GM12878 (cell line): ENCODE data around the gene ENOX2. TPM values are rescaled to one million over a fixed set of nuclear protein-coding genes. Genes with fewer than 3 reads are reported as not detected.

Experiments
- ATAC-seq: fragments of 200-7000 bp; cut with Tn5 transposase; 3 replicates; pipeline ENCODE4 v1.9.1; 2020; ENCODE audit warnings: mild to moderate bottlenecking, moderate library complexity
- BruUV-seq: library from RNA; stranded (reverse); fragments of 400-500 nt; replicated peaks from 2 replicates; lab custom pipeline; 2021; lab: Mats Ljungman, UMichigan
- CTCF ChIA-PET: fragments of 300-600 bp; sonication (Branson Sonifier 250); formaldehyde crosslinking; extraction: SDS; loops from one replicate; lab custom pipeline; 2021; ENCODE audit warnings: inconsistent platforms; lab: Yijun Ruan, JAX
- POLR2A ChIA-PET: fragments of 350-600 bp; formaldehyde crosslinking; extraction: SDS; loops from one replicate; lab custom pipeline; 2021; ENCODE audit warnings: inconsistent platforms; lab: Charles Lee
- RAD21 ChIA-PET: fragments of 300-600 bp; sonication (Branson Sonifier 250); formaldehyde crosslinking; loops from one replicate; lab custom pipeline; 2023; ENCODE audit warnings: antibody characterized with exemption; ENCODE audit not compliant: unreplicated experiment; lab: Charles Lee
- SMC1A ChIA-PET: fragments of 300-600 bp; sonication (Branson Sonifier 250); formaldehyde crosslinking; loops from one replicate; lab custom pipeline; 2023; ENCODE audit not compliant: unreplicated experiment, uncharacterized antibody; lab: Charles Lee
- DNase-seq: peaks from one replicate; pipeline ENCODE4 v3.0.0-alpha.2; 2011; ENCODE audit warnings: low read depth, low spot score
- FAIRE-seq: peaks from 3 replicates; lab custom pipeline; 2011; peaks lifted over from hg19 to GRCh38; lab: Jason Lieb, UNC
- H2AFZ ChIP-seq: 2 replicates; pipeline ENCODE4 v1.6.0; 2011; ENCODE audit warnings: low read depth, low read length, control low read depth; ENCODE audit not compliant: control insufficient read depth
- H3K27ac ChIP-seq: 2 replicates; pipeline ENCODE4 v1.5.1; 2011; ENCODE audit warnings: control low read depth; ENCODE audit not compliant: control insufficient read depth, insufficient read depth
- H3K27me3 ChIP-seq, 2 experiments: replicated peaks in 1 of 2; 2 replicates each; pipeline versions ENCODE4 v1.6.0 to v1.6.1; 2011; ENCODE audit warnings: low read length in 1 of 2; ENCODE audit not compliant: control insufficient read depth in 2 of 2, insufficient read depth in 2 of 2
- H3K36me3 ChIP-seq, 2 experiments: 2 replicates each; pipeline ENCODE4 v1.5.1; 2011; ENCODE audit warnings: low read length in 1 of 2; ENCODE audit not compliant: control insufficient read depth in 2 of 2, insufficient read depth in 2 of 2
- H3K4me1 ChIP-seq: 2 replicates; pipeline ENCODE4 v1.6.1; 2011; ENCODE audit warnings: mild to moderate bottlenecking, low read length, moderate library complexity, mixed read lengths; ENCODE audit not compliant: control insufficient read depth, insufficient read depth
- H3K4me2 ChIP-seq: 2 replicates; pipeline ENCODE4 v1.6.0; 2011; ENCODE audit warnings: control low read depth; ENCODE audit not compliant: control insufficient read depth, insufficient read depth
- H3K4me3 ChIP-seq: fragments of 200-600 bp; sonication (generic); 2 replicates; pipeline ENCODE4 v1.5.1; 2016
- H3K79me2 ChIP-seq: 2 replicates; pipeline ENCODE4 v1.6.0; 2011; ENCODE audit warnings: low read length; ENCODE audit not compliant: control insufficient read depth, insufficient read depth
- H3K9ac ChIP-seq: 2 replicates; pipeline ENCODE4 v1.8.0; 2011; ENCODE audit warnings: low read length, control low read depth, mixed read lengths; ENCODE audit not compliant: control insufficient read depth, insufficient read depth
- H3K9me3 ChIP-seq: replicated peaks from 3 replicates; pipeline ENCODE4 v1.5.1; 2011; ENCODE audit warnings: mild to moderate bottlenecking, low read length; ENCODE audit not compliant: control insufficient read depth, insufficient read depth
- H4K20me1 ChIP-seq: 2 replicates; pipeline ENCODE4 v1.6.0; 2011; ENCODE audit not compliant: control insufficient read depth, insufficient read depth
- ATF2 ChIP-seq: IDR thresholded peaks from 2 replicates; pipeline ENCODE4 v1.6.1; 2012; ENCODE audit warnings: low read length, inconsistent platforms
- BRCA1 ChIP-seq: IDR thresholded peaks from 2 replicates; pipeline ENCODE4 v1.6.1; 2011; ENCODE audit warnings: low read depth, low read length, improper control_type of control experiment
- E2F4 ChIP-seq: IDR thresholded peaks from 2 replicates; pipeline ENCODE4 v1.6.1; 2012; ENCODE audit warnings: low read depth, low read length, improper control_type of control experiment
- GABPA ChIP-seq: IDR thresholded peaks from 2 replicates; pipeline ENCODE4 v1.6.1; 2014; ENCODE audit warnings: antibody characterized with exemption, low read depth, mild to moderate bottlenecking, inconsistent platforms
- JUND ChIP-seq: IDR thresholded peaks from 2 replicates; pipeline ENCODE4 v1.6.1; 2012; ENCODE audit warnings: low read depth, mild to moderate bottlenecking, low read length, improper control_type of control experiment, moderate library complexity
- KDM1A ChIP-seq: fragments of 200-600 bp; sonication (generic); IDR thresholded peaks from 2 replicates; pipeline ENCODE4 v1.6.1; 2016; ENCODE audit warnings: borderline replicate concordance
- MAX ChIP-seq: IDR thresholded peaks from 2 replicates; pipeline ENCODE4 v1.6.1; 2012; ENCODE audit warnings: low read depth, low read length, improper control_type of control experiment
- MTA2 ChIP-seq: fragments of 450-650 bp; IDR thresholded peaks from 2 replicates; pipeline ENCODE4 v1.6.1; 2016; ENCODE audit warnings: low read depth, mild to moderate bottlenecking, moderate library complexity
- POU2F2 ChIP-seq: IDR thresholded peaks from 3 replicates; pipeline ENCODE4 v1.6.1; 2011; ENCODE audit warnings: low read depth, mild to moderate bottlenecking, low read length, borderline replicate concordance
- RBBP5 ChIP-seq: fragments of 200-600 bp; sonication (generic); conservative IDR thresholded peaks from 2 replicates; pipeline ENCODE4 v1.6.1; 2016
- SUPT20H ChIP-seq: IDR thresholded peaks from 2 replicates; pipeline ENCODE4 v1.6.1; 2011; ENCODE audit warnings: low read depth, mild to moderate bottlenecking, low read length, moderate library complexity, borderline replicate concordance; ENCODE audit not compliant: control insufficient read depth
- YBX1 ChIP-seq: fragments of 450-650 bp; IDR thresholded peaks from 2 replicates; pipeline ENCODE4 v1.6.1; 2016; ENCODE audit warnings: antibody characterized with exemption
- ZNF274 ChIP-seq: IDR thresholded peaks from one replicate; pipeline ENCODE4 v1.8.0; 2011; ENCODE audit not compliant: insufficient read length, insufficient read depth
- ZNF384 ChIP-seq: IDR thresholded peaks from 2 replicates; pipeline ENCODE4 v1.6.1; 2012; ENCODE audit warnings: low read depth, mild to moderate bottlenecking, low read length, improper control_type of control experiment, borderline replicate concordance
- WGBS: methylation state at CpG from one replicate; pipeline ENCODE4 v1.1.6; 2016; ENCODE audit warnings: low lambda C conversion rate; ENCODE audit not compliant: insufficient replicate concordance, insufficient coverage; ENCODE audit errors: missing lambda C conversion rate; 5-methylcytosine and 5-hydroxymethylcytosine counted together
- in situ Hi-C: fragments of 300-500 bp; cut with MboI; formaldehyde crosslinking; loops from 9 replicates; pipeline ENCODE4 v1.14.3; 2018; ENCODE audit warnings: mixed read lengths
- intact Hi-C: fragments of 100-400 bp; cut with micrococcal nuclease; formaldehyde crosslinking; loops from one replicate; pipeline ENCODE4 v1.14.2; 2022; ENCODE audit not compliant: unreplicated experiment
- polyA plus RNA-seq, 11 experiments: library from polyadenylated mRNA; depleted of rRNA in 4 of 11; unstranded in 6 of 11; stranded (reverse) in 5 of 11; fragments of >200 nt; fragmentation: Nextera tagmentation in 4 of 11; fragmentation: Illumina TruSeq in 1 of 11; extraction: Ambion mirVana in 4 of 11; extraction: Trizol in 1 of 11; gene quantifications; 1 replicate in 1 of 11; 2 replicates in 10 of 11; pipeline versions ENCODE4 v1.2.1 to v1.2.3, GENCODE V29; 2011 to 2016; ENCODE audit warnings: inconsistent platforms in 2 of 11, missing spikeins in 2 of 11, low read depth in 1 of 11
- total RNA-seq, 4 experiments: library from RNA; depleted of rRNA in 3 of 4; stranded (reverse); fragments of >200 nt in 3 of 4; fragmentation: Illumina TruSeq in 1 of 4; extraction: Trizol in 1 of 4; gene quantifications; 2 replicates each; pipeline versions ENCODE4 v1.2.1 to v1.2.3, GENCODE V29; 2013 to 2021
- TF ChIP-seq, protein P1 (sequence below): IDR thresholded peaks from 2 replicates; pipeline ENCODE4 v1.6.1; 2012; ENCODE audit warnings: low read depth, low read length, improper control_type of control experiment

ENOX2 gene
- total and polyA plus RNA-seq, 10 of the 15 experiments (the other 5 are each of a cell fraction or from before 2014, with no cell fraction given): 3.2 to 13.0 (median 7.7) TPM

DNA sequence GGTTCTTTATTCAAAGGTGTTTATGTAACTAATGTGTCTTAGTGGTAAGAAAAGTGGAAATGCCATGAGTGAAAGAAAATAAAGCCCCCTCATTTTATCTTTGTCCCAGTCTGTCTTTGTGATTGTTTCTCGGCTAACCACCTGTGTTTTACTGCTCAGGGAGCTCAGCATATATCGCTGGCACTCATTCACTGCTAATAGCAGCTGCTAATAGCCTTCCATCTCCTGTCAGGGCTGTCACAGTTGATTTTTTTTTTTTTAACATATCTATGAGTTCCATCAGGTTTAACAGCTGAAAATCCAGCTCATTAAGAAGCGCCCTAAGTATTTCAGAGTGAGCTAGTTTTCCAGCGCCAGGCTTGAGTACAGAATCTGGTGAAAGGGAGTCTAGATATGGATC is 295.6 kb downstream of the ENOX2 start:
- in situ Hi-C loops: no loop called here
- TF ChIP-seq KDM1A: no peak
- no peak for TF ChIP-seq SUPT20H
- no peak for TF ChIP-seq ATF2
- no peak for TF ChIP-seq MTA2
- TF ChIP-seq E2F4: no peak
- TF ChIP-seq ZNF384: no peak
- no peak for TF ChIP-seq RBBP5
- no peak for TF ChIP-seq POU2F2
- TF ChIP-seq MAX: no peak
- no peak for TF ChIP-seq YBX1
- no peak for TF ChIP-seq ZNF274
- TF ChIP-seq JUND: no peak
- TF ChIP-seq BRCA1: no peak
- TF ChIP-seq GABPA: no peak
- TF ChIP-seq, protein P1, sequence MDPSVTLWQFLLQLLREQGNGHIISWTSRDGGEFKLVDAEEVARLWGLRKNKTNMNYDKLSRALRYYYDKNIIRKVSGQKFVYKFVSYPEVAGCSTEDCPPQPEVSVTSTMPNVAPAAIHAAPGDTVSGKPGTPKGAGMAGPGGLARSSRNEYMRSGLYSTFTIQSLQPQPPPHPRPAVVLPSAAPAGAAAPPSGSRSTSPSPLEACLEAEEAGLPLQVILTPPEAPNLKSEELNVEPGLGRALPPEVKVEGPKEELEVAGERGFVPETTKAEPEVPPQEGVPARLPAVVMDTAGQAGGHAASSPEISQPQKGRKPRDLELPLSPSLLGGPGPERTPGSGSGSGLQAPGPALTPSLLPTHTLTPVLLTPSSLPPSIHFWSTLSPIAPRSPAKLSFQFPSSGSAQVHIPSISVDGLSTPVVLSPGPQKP: no peak

More for the DNA sequence above, 295.6 kb downstream of the ENOX2 start:
- RAD21 ChIA-PET: no interaction called here
- SMC1A ChIA-PET: interaction anchor here (1.6 kb wide), 1 partner anchor 12 kb away, joined by 6 read pairs; no protein-coding TSS in a partner anchor
- Histone ChIP-seq H3K9me3 (no peaks in the 10 kb centered on the region), H3K79me2 (no peaks in the 10 kb centered on the region), H4K20me1 (no peaks in the 10 kb centered on the region), H3K36me3 (no peaks in the 10 kb centered on the region), H3K4me2 (no peak overlapping the region), H3K4me3 (no peak overlapping the region), H3K9ac (no peak overlapping the region), H3K4me1 (no peaks in the 10 kb centered on the region), H3K27me3 (no peaks in the 10 kb centered on the region; a peak in 1 of 4 replicates), H2AFZ (no peak overlapping the region), H3K27ac (no peak overlapping the region)
- intact Hi-C loops: no loop called here
- DNase-seq: no peak
- no peak for ATAC-seq
- CTCF ChIA-PET: interaction anchor here (1.9 kb wide), 1 partner anchor 32 kb away, joined by 6 read pairs; no protein-coding TSS in a partner anchor
- BruUV-seq: no TSS peak
- FAIRE-seq: no peak
- POLR2A ChIA-PET: no interaction called here
- 40% methylated on average over 4 of the region's 4 CpGs for WGBS
